Measurements from ENCODE around the gene HDDC2. TPM values are rescaled to one million over a fixed set of nuclear protein-coding genes. Genes with fewer than 3 reads are reported as not detected.

Gene HDDC2
- total RNA-seq, 8 experiments from 2014 or later, result 53.4 to 138 (median 71.8) TPM

- WGBS, 10 experiments, result 80 to 100% (median 100%) methylated on average over 1 to 4 of the region's 7 CpGs; no CpG with 5 or more reads in 3 of the 10 experiments
- Histone ChIP-seq H3K27ac (no peak overlapping the region), H3K4me1 (replicated peaks in 1 of 2) (no peaks in the 10 kb centered on the region), H3K4me3 (no peak overlapping the region)
- in situ Hi-C loops (cut with MboI; ENCODE audit: low pct_unique_long_range_greater_than_20kb in 2 of 9, low sequenced_read_pairs in 9 of 9, unreplicated experiment in 9 of 9), result no loop called here
- no peak for ATAC-seq (replicated peaks in 6 of 8)
Observed at GRCh38 chr6:125279961-125280360, 21.8 kb downstream of the HDDC2 start.

- no peak for ATAC-seq (replicated peaks in 6 of 8)
- no peaks in the 10 kb centered on the region for H3K4me1 ChIP-seq (replicated peaks in 1 of 2)
- 88 to 100% (median 100%) methylated on average over 1 of the region's 1 CpG; no CpG with 5 or more reads in 4 of the 10 experiments for WGBS, 10 experiments
- H3K4me3 ChIP-seq, result no peak overlapping the region
- in situ Hi-C loops (cut with MboI; ENCODE audit: low pct_unique_long_range_greater_than_20kb in 2 of 9, low sequenced_read_pairs in 9 of 9, unreplicated experiment in 9 of 9), result no loop called here
- H3K27ac ChIP-seq, result no peak overlapping the region
Observed at GRCh38 chr6:125277838-125278237, 23.9 kb downstream of the HDDC2 start.

- H3K4me3 ChIP-seq, result no peak overlapping the region
- H3K4me1 ChIP-seq (replicated peaks in 1 of 2), result no peaks in the 10 kb centered on the region
- no peak for ATAC-seq (replicated peaks in 6 of 8)
- in situ Hi-C loops (cut with MboI; ENCODE audit: low pct_unique_long_range_greater_than_20kb in 2 of 9, low sequenced_read_pairs in 9 of 9, unreplicated experiment in 9 of 9), result no loop called here
- 83 to 100% (median 95%) methylated on average over 2 to 3 of the region's 3 CpGs for WGBS, 10 experiments
- H3K27ac ChIP-seq, result no peak overlapping the region
Observed at GRCh38 chr6:125275779-125276178, 26.0 kb downstream of the HDDC2 start.

GRCh38 chr6:125274935-125275334 is 26.8 kb downstream of the HDDC2 start:
- no peaks in the 10 kb centered on the region for H3K4me1 ChIP-seq (replicated peaks in 1 of 2)
- WGBS, 10 experiments, result 70 to 100% (median 95%) methylated on average over 1 to 3 of the region's 3 CpGs; no CpG with 5 or more reads in 2 of the 10 experiments
- no peak overlapping the region for H3K27ac ChIP-seq
- H3K4me3 ChIP-seq, result no peak overlapping the region
- ATAC-seq (replicated peaks in 6 of 8), result no peak
- in situ Hi-C loops (cut with MboI; ENCODE audit: low pct_unique_long_range_greater_than_20kb in 2 of 9, low sequenced_read_pairs in 9 of 9, unreplicated experiment in 9 of 9), result no loop called here

DNA sequence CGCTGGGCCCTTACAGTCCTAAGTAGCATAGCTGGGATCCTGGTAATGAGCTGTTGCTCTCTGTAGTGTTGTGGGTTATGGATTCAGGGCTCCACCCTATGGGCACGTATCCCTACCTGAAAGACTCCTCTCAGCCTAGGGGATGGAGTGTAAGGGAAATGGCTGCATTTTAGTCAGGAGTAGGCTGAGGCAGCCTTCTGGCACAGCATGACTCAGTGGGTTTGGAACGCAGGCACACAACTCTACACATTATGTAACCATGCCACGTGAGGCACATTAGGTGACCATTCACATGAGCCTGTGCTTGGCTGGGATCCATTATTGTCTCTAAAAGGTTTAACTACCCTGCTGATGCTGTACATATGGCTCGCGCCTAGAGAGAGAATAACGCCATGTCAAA is 27.8 kb downstream of the HDDC2 start:
- no peaks in the 10 kb centered on the region for H3K4me1 ChIP-seq (replicated peaks in 1 of 2)
- WGBS, 10 experiments, result 81 to 100% (median 100%) methylated on average over 1 to 7 of the region's 7 CpGs; no CpG with 5 or more reads in 3 of the 10 experiments
- no peak overlapping the region for H3K4me3 ChIP-seq
- no peak overlapping the region for H3K27ac ChIP-seq
- peak in 2 of 8 experiments; percentile 37 to 43 for ATAC-seq (replicated peaks in 6 of 8)
- in situ Hi-C loops (cut with MboI; ENCODE audit: low pct_unique_long_range_greater_than_20kb in 2 of 9, low sequenced_read_pairs in 9 of 9, unreplicated experiment in 9 of 9), result no loop called here

GRCh38 chr6:125273251-125273650 is 28.5 kb downstream of the HDDC2 start:
- in situ Hi-C loops (cut with MboI; ENCODE audit: low pct_unique_long_range_greater_than_20kb in 2 of 9, low sequenced_read_pairs in 9 of 9, unreplicated experiment in 9 of 9), result no loop called here
- ATAC-seq (replicated peaks in 6 of 8), result no peak
- 90 to 100% (median 100%) methylated on average over 1 to 4 of the region's 8 CpGs; no CpG with 5 or more reads in 5 of the 10 experiments for WGBS, 10 experiments

DNA sequence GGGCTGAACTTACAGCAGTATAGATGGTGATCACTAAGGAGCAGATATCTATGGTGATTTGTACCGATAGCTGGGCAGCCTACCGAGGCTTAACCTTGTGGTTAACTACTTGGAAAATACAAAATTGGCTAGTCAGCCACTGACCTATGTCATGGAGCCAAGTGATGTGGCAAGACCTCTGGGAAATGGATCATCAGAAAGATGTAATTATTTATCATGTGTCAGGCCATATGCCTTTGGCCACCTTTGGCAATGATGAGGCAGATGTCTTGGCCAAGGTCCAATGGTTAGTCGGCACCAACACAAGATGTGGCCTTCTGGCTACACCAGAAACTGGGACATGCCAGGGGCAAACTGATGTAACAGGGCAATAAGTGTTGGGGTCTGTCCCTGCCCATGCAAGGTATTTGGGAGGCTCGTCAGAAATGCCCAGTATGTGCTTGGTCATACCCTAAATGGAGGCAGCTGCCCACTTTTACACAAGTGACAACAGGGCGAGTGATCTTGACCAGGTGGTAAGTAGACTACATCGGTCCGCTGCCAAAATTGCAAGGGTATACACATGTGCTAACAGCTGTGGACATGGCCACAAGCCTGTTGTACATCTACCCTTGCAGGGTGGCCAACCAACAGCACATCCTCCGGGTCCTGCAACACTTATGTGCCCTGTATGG is 30.1 kb downstream of the HDDC2 start:
- no peaks in the 10 kb centered on the region for H3K4me1 ChIP-seq (replicated peaks in 1 of 2)
- in situ Hi-C loops (cut with MboI; ENCODE audit: low pct_unique_long_range_greater_than_20kb in 2 of 9, low sequenced_read_pairs in 9 of 9, unreplicated experiment in 9 of 9), result no loop called here
- H3K27ac ChIP-seq, result no peak overlapping the region
- 83 to 100% (median 98%) methylated on average over 1 to 4 of the region's 8 CpGs; no CpG with 5 or more reads in 2 of the 10 experiments for WGBS, 10 experiments
- no peak overlapping the region for H3K4me3 ChIP-seq
- ATAC-seq (replicated peaks in 6 of 8), result no peak

More at GRCh38 chr6:125273251-125273650, 28.5 kb downstream of the HDDC2 start:
- H3K4me3 ChIP-seq, result no peak overlapping the region
- H3K4me1 ChIP-seq (replicated peaks in 1 of 2), result no peaks in the 10 kb centered on the region
- H3K27ac ChIP-seq, result no peak overlapping the region

DNA sequence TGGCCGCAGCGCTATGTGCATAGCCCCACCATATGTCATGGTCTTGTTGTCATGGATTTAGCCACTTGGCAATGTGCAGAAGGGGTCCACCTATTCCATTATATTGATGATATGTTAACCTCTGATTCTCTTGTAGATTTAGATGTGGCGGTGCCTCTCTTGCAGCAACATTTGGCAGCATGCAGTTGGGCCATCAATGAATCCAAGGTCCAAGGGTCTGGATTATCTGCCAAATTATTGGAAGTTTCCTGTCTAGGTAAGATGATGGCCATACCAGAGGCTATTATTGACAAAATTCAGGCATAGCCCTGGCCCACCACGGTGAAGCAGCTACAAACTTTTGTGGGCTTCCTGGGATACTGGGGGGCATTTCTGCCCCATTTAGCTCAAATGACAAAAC is 31.4 kb downstream of the HDDC2 start:
- ATAC-seq (replicated peaks in 6 of 8), result no peak

DNA sequence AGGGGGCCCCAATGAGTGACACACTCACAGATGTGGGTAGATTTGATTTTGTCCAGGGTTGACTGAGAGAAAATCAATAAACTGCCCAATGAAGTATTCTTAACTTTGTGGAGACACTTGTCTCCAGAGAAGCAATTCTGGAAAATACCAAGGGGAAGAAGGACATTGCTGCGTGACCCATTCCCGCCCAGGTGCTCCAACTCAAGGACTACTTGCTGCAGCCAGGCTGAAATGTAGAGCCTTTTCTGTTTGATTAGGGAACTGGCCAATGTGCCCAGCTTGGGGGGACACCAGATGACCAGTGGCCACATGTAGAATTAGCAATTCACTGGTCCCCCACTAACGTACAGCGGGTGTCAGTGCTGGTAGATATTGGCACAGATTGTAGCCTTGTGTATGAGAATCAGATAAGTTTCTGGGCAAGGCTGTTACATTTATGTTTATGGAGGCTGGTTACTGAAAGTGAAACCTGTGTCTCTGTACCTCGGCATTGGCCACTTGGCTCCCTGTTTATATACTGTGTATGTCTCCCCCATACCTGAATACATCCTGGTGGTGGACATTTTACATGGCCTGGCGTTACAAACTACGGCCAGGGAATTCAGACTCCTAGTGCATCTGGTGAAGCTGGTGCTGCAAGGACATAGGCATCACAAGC is 32.3 kb downstream of the HDDC2 start:
- Histone ChIP-seq H3K4me1 (replicated peaks in 1 of 2) (no peaks in the 10 kb centered on the region), H3K27ac (no peak overlapping the region), H3K4me3 (no peak overlapping the region)
- in situ Hi-C loops (cut with MboI; ENCODE audit: low pct_unique_long_range_greater_than_20kb in 2 of 9, low sequenced_read_pairs in 9 of 9, unreplicated experiment in 9 of 9), result no loop called here
- 90 to 100% (median 99%) methylated on average over 2 to 5 of the region's 7 CpGs; no CpG with 5 or more reads in 2 of the 10 experiments for WGBS, 10 experiments
- no peak for ATAC-seq (replicated peaks in 6 of 8)

More for the DNA sequence above, 31.4 kb downstream of the HDDC2 start:
- Histone ChIP-seq H3K27ac (no peak overlapping the region), H3K4me1 (replicated peaks in 1 of 2) (no peaks in the 10 kb centered on the region), H3K4me3 (no peak overlapping the region)
- in situ Hi-C loops (cut with MboI; ENCODE audit: low pct_unique_long_range_greater_than_20kb in 2 of 9, low sequenced_read_pairs in 9 of 9, unreplicated experiment in 9 of 9), result no loop called here
- 83 to 100% (median 94%) methylated on average over 1 to 4 of the region's 4 CpGs; no CpG with 5 or more reads in 4 of the 10 experiments for WGBS, 10 experiments

- Histone ChIP-seq H3K4me3 (no peak overlapping the region), H3K4me1 (replicated peaks in 1 of 2) (no peaks in the 10 kb centered on the region), H3K27ac (no peak overlapping the region)
- no peak for ATAC-seq (replicated peaks in 6 of 8)
- 83 to 100% (median 100%) methylated on average over 1 to 3 of the region's 4 CpGs; no CpG with 5 or more reads in 3 of the 10 experiments for WGBS, 10 experiments
- in situ Hi-C loops (cut with MboI; ENCODE audit: low pct_unique_long_range_greater_than_20kb in 2 of 9, low sequenced_read_pairs in 9 of 9, unreplicated experiment in 9 of 9), result no loop called here
Observed at GRCh38 chr6:125268765-125269164, 33.0 kb downstream of the HDDC2 start.

DNA sequence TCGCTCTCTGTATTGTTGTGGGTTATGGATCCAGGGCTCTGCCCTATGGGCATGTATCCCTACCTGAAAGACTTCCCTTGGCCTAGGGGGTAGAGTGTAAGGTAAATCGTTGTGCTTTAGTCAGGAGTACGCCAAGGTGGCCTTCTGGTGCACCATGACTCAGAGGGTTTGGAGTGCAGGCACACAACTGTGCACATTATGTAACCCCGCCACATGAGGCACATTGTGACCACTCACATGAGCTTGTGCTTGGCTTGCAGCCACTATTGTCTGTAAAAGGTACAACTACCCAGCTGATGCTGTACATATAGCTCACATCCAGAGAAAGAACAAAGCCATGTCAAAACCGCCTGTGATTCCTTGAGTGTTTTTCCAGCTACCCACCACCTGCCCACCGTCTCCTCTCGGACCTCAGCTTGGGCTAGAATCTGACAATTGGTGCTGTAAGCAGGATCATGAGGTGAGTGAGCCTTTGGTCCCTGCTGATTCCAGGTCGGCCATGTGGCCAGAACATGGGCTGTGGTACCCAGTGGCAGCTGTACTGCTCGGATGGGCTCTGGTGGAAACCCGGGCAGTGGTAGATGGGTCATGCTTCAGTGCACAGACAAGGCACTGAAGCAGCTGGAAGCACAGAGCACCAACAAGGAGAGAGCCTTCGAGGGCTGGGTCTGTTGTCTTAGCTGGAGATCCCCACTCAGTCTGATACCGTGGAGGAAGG is 33.8 kb downstream of the HDDC2 start:
- no peaks in the 10 kb centered on the region for H3K4me1 ChIP-seq (replicated peaks in 1 of 2)
- no peak overlapping the region for H3K4me3 ChIP-seq
- H3K27ac ChIP-seq, result no peak overlapping the region
- 85 to 100% (median 94%) methylated on average over 1 to 8 of the region's 12 CpGs; no CpG with 5 or more reads in 3 of the 10 experiments for WGBS, 10 experiments
- in situ Hi-C loops (cut with MboI; ENCODE audit: low pct_unique_long_range_greater_than_20kb in 2 of 9, low sequenced_read_pairs in 9 of 9, unreplicated experiment in 9 of 9), result no loop called here
- ATAC-seq (replicated peaks in 6 of 8), result peak in 3 of 8 experiments; percentile 16 to 28 (median 27)

DNA sequence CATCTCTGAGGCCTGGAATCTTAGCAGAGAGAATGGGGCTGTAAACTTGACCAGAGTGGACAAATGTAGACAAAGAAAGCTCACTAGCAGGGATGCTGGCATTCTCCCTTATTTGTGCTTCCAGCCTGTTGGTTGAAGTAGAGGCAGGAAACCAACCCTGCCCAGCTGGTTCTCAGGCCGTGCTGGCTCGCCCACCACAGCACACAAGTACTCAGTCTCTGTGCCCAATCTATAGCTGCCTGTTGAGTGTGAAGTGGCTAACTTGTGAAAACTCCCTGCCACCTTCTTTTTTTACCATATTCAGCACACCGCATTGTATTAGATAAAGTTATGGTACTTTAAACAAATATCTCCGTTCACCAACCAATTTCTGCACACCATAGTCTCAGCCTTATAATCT is 37.3 kb downstream of the HDDC2 start:
- in situ Hi-C loops (cut with MboI; ENCODE audit: low pct_unique_long_range_greater_than_20kb in 2 of 9, low sequenced_read_pairs in 9 of 9, unreplicated experiment in 9 of 9), result no loop called here
- WGBS, 10 experiments, result 83 to 100% (median 85%) methylated on average over 1 to 4 of the region's 4 CpGs; no CpG with 5 or more reads in 1 of the 10 experiments
- ATAC-seq (replicated peaks in 6 of 8), result no peak
- H3K4me1 ChIP-seq (replicated peaks in 1 of 2), result no peaks in the 10 kb centered on the region
- H3K4me3 ChIP-seq, result no peak overlapping the region
- no peak overlapping the region for H3K27ac ChIP-seq
